Superior temporal gyrus (tissue), 1 donor: ENCODE results near the gene DNAJC30.
A peak's percentile ranks its signal among the peaks of the same experiment; 100 is the strongest.
"Not testable (repeated sequence)": the region's sequence is repeated elsewhere in the genome, so short reads cannot be mapped to it uniquely, and the experiment has no call there.

Experiments used
- DNase-seq: peaks from one replicate; pipeline ENCODE4 v3.0.0-alpha.2; 2016; ENCODE audit errors: extremely low spot score

Gene DNAJC30

DNA sequence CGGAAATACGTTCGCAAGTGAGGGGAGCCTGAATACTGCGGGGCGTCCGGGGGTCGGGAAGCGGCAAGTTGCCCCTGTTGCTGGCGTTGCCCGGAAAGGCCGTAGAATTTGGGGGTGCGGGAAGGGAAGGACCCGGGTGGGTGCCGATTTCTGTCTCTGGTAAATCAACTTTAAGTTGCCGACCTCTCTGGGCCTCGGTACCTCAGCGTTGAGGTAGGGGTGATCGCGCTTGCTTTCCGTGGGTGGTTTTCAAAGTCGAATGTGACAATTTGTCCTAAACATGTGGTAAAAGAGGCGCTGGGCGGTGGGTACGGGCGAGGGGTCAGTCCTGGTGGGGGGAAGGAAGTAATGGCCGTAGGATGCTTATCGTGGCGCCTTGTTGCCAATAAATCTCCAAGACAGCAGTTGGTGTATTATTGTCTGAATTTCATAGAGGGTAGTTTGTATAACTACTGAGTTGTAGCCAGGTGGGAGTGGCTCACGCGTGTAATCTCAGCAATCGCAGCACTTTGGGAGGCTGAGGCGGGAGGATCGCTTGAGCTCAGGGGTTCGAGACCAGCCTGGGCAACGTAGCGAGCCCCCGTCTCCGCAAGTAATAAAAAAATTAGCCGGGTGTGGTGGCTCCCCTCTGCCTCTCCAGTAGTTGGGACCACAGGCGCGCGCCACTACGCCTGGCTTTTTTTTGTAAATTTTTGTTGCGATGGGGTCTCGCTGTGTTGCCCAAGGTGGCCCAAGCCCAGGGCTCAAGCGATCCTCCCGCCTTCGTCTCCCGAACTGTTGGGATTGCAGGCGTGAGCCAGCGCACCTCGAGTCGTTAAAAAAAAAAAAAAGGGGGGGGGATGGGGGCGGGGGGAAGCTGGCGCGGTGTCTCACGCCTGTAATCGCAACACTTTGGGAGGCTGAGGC, 788 bp upstream of the DNAJC30 start:
- no peak for DNase-seq

DNA sequence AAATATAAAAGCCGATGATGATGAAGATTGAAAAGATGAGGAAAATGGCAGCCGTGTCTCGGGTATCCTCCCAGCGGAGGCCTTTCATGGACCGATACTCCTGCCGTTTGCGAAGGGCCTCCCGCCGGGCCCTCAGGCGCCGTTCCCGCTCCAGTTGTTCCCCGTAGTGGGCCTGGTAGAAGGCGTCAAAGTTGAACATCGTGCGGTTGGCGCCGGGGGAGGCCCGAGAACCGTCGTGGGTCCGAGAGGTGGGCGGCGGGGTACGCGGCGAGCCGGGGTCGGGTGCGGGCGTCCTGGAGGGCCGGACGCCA, 553 bp downstream of the DNAJC30 start:
- no peak for DNase-seq

DNA sequence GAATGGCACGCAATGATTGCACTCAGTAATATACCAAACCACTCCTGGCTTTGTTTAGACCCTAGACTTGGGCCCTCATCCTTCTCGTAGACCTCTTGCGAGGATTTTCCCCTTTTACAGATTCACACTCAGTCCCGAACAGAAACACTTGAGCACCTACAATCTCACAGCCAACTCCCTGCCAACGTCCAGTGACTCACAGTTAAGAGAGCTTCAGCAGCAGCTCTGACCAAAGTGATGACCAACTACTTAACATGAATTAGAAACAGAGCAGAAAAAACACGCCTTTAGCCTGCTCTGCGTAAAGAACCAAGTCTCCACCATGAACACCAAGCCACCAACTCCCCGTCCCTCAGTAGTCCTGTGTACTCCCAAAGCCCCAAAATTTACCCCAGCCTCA, 2.2 kb downstream of the DNAJC30 start:
- no peak for DNase-seq

DNA sequence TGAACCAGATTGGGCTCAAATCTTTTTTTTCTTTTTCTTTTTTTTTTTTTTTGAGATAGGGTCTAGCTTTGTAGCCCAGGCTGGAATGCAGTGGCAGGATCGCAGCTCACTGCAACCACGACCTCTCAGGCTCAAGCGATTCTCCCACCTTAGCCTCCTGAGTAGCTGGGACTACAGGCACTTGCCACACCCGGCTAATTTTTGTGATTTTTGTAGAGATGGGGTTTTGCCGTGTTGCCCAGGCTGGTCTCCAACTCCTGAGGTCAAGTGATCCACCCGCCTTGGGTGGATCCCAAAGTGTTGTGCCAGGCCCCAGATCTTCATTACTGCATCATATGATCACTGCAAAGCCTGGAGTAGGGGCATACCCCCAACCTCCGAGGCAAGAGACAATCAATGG, 2.8 kb downstream of the DNAJC30 start:
- DNase-seq: no peak

DNA sequence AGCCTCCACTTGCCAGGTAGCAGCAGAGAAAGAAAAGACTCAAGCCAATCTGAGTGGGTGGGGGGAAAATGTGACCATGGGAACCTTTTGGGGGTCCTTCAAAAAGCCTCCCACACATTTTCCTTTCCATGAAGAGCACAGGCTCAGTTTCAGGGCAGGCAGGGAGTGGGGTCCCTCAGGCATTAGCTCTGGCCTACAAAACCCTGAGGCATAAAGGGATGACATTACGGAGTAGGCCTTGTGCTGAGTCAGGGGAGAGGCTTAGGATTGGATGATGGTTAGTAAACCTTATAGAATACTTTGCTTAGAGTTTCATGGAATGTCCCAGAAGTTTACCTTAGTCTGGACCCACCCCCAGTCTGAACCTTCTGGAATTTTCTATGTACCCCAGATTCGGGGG, 3.5 kb downstream of the DNAJC30 start:
- DNase-seq: no peak

DNA sequence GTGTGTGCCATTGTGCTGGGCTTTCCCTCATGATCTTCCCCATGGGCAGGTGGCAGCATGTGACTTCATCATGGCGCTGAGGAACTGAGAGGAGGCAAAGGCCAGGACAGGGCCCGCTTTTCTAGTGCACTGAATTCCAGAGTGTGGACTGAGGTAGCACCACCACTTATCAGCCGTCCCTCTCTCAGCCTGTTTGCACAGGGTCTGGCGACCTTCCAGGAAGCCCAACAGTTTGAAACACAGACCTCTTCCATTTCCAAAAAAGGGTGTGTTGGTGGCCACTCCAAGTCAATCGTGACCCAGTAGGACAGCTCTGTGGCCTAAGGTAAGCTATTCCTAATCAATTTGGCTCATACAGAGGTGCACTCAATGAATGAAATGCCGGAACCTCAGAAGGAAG, 4.4 kb downstream of the DNAJC30 start:
- no peak for DNase-seq

DNA sequence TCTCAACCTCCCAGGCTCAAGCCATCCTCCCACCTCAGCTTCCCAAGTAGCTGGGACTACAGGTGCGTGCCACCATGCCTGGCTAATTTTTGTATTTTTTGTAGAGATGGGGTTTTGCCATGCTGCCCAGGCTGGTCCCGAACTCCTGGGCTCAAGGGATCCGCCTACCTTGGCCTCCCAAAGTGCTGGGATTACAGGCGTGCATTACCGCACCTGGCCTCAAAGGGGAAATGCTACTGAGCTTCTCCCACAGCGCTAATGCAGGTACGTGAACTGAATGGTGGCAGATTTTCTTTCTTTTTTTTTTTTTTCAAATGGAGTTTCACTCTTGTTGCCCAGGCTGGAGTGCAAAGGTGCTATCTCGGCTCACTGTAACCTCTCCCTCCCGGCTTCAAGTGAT, 7.2 kb downstream of the DNAJC30 start:
- not testable (repeated sequence) for DNase-seq

DNA sequence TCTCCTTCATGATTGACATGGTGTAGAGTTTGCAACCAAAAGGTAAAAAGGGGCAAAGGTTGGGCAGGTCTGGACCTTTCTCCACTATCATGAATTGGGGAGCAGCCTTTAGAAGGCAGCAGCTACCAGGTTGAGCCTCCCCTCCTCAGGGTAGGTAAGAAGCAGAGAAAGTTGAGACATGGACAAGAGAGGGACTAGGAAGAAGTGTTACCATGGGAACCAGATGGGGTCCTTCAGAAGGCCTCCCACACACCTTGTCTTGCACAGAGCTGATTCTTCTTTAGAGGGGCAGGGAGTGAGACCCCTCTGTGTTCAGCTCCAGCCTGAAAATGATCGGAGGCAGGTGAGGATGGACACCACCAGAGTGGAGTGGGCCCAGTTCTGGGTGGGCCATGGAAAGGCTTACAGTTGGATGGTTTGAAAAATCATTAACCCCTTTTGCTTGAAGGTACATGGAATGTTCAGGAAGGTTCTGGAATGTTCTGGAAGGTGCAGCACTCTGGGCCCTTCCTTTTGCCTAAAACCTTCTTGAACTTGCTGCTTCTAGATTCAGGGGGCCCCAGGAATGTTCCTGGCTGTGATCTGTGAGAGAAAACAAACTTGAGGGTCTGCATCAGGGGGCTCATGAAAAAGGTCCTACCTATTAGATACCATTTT, 8.7 kb downstream of the DNAJC30 start:
- no peak for DNase-seq

DNA sequence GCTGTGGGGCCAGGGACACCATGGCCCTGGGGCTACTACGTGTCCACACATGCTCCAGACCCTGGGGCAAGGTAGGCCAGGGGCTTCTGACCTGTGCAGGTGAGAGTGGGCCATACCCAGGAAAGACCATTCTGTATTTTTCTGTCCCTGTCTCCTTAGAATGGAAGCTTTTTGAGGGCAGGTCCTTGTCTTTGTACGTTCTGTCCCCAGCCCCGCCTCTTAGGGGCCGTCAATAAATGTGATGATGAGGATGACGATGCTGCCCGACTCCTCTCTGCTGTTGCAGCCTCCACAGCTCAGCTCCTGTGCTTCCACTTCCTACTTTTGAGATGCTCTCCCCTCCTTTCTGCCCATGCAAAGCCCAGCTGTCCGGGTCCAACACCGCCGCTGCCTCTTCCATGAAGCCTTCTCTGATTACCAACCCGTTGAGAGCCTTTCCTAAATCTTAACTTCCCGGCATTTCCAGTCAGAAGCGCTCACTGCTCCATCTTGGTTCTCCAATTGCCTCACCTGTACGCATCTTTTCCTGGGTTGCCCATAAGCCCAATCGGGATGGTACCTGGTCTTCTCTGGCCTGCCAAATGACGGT, 11.3 kb downstream of the DNAJC30 start:
- DNase-seq: no peak

DNA sequence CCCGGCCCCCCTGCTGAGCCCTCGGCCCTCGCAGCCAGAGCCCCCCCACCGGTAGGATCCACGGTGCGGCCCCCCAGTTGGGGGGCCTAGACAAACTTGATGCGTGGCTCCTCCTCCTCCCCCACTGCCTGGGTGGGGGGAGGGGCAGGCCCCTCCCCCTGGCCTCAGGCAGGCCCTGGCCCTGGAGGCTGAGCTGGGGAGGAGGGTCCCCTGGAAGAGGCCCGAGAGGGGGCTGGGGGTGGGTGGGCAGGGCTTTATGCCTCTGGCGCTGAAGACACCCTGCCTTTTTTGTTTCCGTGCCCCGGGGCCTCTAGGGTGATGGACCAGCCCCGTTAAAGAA, 12.0 kb downstream of the DNAJC30 start:
- no peak for DNase-seq

DNA sequence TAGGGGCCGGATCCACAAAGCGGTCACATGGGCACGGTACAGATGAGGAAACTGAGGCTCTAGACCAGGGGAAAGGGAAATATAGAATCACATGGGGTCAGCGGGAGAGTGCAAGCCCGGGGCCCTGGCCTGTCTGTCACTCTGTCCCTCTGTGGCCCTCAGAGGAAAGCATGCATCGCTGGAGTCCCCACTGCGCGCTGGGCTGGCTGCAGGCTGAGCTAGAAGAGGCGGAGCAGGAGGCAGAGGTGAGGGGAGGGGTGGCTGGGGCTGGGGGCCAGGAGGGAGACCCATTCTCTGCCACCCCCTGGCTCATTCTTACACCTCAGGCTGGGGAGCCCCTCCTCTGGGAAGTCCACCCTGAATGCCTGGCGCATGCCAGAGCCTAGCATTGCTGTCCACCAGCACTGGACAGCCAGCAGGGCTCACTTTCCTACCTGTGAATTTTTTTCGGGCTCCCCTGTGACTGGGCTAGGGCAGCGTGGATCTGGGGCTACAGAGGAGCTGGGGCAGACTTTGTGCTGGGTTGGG, 13.3 kb downstream of the DNAJC30 start:
- DNase-seq: no peak

DNA sequence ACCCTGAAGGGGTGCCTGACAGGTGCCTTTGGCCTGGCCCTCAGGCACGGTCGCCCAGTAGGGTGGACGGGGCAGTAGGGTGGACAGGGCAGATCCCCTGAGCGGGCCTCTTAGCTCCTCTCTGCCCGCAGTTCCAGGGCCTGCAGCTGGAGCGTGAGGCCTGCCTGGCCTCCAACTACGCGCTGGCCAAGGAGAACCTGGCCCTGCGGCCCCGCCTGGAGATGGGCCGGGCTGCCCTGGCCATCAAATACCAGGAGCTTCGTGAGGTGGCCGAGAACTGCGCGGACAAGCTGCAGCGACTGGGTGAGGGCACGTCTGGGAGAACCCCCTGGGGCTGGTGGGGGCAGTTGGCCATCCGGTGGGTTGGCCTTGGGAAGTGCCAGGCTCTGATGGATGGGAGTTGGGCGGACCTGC, 14.0 kb downstream of the DNAJC30 start:
- no peak for DNase-seq

DNA sequence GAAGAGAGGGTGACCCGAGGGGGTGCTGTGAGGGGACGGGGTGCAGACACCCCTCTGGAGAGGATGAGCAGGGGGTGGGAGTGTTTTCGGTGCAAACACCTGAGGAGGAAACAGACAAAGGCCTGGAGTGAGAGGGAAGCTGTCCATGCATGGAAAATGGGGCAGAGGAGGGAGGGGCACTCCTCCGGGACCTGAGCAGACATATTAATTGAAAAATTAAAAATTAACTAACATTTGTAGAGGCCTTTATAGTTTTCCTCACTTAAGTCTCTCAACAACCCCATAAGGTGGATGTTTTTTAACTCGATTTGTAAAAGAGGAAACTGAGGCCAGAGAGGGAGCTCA, 14.4 kb downstream of the DNAJC30 start:
- no peak for DNase-seq

DNA sequence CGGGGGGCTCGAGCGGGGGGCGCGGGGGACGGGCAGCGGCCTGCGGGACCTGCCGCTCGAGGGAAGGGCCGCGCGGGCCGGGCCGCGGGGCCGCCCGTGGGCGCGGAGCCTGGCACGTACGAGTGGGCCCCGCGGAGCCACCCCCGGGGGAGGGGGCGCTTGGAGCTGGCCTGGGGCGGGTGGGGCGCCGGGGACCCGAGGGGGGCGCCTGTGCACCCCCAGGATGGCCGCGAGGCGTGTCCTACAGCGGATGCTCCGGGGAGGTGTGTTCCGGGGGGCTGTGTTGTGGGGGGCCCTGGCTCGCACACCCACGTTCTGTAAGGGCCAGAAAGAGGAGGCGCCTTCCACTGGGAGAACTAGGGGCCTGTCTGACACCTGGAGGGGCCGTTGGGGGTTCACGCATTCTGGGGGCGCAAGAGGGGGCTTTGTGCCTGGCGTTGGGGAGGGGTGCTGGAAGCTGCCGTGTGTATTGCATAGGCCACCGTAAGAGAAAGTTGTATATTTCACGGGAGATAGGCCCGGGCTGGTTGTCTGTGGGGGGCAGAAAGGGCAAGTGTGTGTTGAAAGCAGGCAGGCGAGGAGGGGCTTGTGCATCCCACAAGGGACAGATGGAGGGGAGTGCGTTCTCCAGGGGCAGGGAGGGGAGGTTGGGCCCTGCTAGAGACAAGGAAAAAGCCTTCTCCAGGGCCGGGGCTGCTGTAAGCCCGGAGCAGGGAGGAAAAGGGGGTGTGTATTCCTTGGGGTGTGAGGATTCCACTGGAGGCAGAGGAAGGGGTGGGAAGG, 15.0 kb downstream of the DNAJC30 start:
- no peak for DNase-seq

DNA sequence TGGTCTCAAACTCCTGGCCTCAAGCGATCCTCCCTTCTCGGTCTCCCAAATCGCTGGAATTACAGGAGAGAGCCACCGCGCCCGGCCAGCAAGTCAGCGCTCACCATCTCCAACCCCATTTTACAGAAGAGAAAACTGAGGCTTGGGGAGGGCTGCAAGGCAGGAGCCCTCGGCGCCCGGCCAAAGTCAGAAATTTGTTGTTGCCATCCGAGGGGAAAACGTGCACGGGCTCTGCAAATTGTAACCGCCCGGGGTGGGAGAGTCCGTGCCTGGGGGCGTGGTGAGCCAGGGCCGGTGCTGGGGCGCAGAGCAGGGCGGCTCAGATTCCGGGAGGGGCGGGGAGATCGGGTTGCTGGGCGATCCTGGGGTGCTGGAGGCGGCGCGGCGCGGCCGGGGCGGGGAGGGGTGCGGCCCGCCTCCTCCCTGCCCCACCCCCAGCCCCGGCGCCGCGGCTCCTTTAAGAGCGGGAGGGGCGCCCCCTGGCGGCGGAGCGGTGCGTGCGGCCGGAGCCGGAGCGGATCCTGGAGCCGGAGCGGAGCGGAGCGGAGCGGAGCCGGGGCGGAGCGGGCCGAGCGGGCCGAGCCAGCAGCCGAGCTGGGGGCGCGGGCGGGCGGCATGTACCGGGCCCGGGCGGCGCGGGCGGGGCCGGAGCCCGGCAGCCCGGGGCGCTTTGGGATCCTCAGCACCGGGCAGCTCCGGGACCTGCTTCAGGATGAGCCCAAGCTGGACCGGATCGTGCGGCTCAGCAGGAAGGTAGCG, 15.7 kb downstream of the DNAJC30 start, which contains the start of gene VPS37D:
VPS37D (plus strand) TSS at position 488 of the 759 bp plus-strand sequence; CDS start at position 616, 128 bp downstream.
- peak; percentile 84 for DNase-seq

DNA sequence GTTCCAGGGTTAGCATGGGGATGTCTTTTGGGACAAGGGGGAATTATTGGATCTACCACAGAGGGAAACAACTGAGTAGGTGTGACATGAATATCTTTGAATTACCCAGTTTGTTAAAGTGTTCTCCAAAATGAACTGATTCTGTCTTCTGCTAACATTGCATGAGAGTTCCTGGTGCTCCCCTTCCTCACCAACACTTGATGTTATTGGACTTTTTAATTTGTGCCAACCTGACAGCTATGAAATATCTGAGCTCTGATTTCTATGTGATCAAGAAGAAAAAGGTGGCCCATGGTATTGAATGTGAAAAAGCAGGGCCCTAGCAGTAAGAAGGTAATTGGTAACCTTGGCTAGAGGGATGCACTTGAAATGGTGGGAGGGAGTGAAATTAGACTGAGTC, 20.2 kb downstream of the DNAJC30 start:
- DNase-seq: no peak

DNA sequence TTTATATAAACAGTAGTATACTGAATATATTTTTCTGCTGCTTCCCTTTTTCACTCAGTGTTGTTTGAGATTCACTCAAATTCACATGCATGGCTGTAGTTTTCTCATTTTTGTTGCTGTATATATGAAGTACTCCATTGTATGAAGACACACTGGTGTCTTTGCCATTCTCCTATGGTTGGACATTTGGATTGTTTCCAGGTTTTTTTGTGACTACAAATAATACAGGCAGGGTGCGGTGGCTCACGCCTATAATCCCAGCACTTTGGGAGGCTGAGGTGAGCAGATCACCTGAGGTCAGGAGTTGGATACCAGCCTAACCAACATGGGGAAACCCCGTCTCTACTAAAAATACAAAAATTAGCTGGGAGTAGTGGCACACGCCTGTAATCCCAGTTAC, 22.7 kb downstream of the DNAJC30 start:
- DNase-seq: not testable (repeated sequence)

DNA sequence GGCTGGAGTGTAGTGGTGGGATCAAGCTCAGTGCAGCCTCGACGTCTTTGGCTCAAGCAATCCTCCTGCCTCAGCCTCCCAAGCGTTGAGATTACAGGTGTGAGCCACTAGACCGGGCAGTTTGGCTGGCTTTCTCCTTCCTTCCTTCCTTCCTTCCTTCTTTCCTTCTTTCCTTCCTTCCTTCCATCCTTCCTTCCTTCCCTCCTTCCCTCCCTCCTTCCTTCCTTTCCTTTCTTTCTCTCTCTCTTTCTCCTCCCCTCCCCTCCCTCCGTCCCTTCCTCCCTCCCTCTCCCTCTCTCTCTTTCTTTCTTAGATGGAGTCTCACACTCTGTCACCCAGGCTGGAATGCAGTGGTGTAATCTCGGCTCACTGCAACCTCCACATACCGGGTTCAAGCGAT, 23.3 kb downstream of the DNAJC30 start:
- no peak for DNase-seq

DNA sequence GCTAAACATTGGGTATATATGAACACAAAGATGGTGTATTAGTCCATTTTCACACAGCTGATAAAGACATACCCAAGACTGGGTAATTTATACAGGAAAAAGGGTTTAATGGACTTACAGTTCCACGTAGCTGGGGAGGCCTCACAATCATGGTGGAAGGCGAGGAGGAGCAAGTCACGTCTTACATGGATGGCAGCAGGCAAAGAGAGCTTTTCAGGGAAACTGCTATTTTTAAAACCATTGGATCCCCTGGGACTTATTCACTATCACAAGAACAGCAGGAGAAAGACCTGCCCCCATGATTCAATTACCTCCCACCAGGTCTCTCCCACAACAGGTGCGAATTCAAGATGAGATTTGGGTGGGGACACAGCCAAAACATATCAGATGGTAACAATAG, 27.9 kb downstream of the DNAJC30 start:
- not testable (repeated sequence) for DNase-seq

DNA sequence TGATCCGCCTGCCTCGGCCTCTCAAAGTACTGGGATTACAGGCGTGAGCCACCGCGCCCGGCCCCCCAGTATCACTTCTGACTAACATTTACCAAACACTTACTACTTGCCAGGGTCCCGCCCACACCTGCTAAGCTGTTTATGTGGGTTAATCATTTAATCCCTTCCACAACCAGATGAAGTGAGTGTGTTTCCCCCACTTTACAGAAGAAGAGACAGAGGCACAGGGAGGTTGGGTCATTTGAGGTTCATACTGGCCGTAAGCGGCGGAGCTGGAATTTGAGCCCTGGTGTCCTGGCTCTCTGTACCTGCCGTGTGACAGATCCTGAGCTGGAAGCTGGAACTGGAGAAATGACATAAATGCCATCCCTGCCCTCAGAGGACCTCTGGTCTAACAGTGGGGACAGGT, 30.7 kb downstream of the DNAJC30 start:
- DNase-seq: no peak

DNA sequence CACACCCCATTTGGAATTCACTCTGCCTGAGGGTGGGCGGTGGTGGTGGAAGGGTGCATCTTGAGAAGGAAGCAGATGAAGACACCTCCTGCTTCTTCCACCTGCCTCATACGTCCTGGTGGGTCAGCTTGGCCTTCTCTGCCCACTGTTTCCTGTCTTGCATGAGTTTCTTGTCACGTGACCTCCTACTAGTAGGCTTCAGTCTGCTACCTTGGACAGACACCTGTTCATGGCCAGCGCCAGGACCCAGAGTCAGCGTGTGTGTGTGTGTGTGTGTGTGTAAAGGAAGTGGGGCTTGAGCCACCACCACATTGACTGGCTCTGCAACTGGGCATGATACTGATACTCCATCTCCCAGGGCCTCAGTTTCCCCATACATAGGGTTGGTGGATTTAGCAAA, 32.7 kb downstream of the DNAJC30 start:
- no peak for DNase-seq
